Measurements from ENCODE around the gene PIK3IP1.

The PIK3IP1 gene

DNA sequence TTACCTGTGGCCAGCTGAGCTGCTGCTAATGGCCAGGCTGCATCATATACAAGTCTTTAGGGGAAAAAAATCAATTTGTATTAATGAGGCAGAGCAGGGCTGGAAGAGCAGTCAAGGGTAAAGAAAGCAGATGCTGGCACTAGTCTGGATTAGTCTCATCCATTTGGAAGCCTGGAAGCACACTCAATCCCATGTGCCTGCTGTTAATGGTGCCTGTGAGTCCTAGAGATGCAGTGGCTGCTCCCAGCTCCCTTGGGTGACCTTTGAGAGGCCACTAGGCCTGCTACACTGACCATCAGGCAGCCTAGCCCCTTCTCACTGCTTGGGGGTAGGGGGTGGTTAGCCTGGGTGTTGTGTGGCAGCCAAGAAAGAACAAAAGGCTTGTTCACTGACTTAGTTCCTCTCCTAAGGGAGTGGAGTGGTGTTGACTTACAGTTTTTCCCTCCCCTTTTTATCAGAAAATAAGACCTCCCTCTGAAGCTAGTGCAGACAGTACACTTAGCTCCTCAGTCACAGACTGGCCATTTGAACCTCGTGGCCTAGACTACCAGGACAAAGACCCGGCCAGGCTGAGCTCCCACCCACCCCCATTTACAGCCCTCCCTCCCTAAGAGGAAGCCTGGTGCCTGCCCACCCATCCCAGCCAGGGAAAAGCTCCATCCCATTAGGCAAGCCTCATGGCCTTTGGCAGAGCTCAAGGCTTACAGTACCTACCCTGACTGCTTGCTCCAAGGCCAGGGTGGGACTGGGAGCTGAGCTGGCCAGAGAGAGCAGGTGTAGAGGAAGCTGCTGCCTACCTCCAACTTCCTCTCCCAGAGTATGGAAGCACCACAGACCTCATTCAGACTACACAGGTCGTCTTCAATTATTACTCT is 7.8 kb downstream of the PIK3IP1 start:
- H2AFZ ChIP-seq (ENCODE audit: low read depth, low read length, severe bottlenecking): no peak overlapping the region
- no peak overlapping the region for H3K27ac ChIP-seq (ENCODE audit: low read depth, low read length)
- no peaks in the 10 kb centered on the region for H3K27me3 ChIP-seq (ENCODE audit: low read length)
- no peaks in the 10 kb centered on the region for H3K9me3 ChIP-seq (ENCODE audit: insufficient read depth, low read length)
- peaks cover 29% of the 10 kb centered on the region for H3F3A ChIP-seq (ENCODE audit: insufficient read depth)
- no peaks in the 10 kb centered on the region for H3K36me3 ChIP-seq (ENCODE audit: low read length)
- no peaks in the 10 kb centered on the region for H3K79me2 ChIP-seq (ENCODE audit: insufficient read depth, low read length)
- TF ChIP-seq EZH2phosphoT487 (conservative IDR thresholded peaks at IDR 0.05; ENCODE audit: low read length): no peak
- TF ChIP-seq, protein P1, sequence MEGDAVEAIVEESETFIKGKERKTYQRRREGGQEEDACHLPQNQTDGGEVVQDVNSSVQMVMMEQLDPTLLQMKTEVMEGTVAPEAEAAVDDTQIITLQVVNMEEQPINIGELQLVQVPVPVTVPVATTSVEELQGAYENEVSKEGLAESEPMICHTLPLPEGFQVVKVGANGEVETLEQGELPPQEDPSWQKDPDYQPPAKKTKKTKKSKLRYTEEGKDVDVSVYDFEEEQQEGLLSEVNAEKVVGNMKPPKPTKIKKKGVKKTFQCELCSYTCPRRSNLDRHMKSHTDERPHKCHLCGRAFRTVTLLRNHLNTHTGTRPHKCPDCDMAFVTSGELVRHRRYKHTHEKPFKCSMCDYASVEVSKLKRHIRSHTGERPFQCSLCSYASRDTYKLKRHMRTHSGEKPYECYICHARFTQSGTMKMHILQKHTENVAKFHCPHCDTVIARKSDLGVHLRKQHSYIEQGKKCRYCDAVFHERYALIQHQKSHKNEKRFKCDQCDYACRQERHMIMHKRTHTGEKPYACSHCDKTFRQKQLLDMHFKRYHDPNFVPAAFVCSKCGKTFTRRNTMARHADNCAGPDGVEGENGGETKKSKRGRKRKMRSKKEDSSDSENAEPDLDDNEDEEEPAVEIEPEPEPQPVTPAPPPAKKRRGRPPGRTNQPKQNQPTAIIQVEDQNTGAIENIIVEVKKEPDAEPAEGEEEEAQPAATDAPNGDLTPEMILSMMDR (IDR thresholded peaks at IDR 0.05; ENCODE audit: insufficient read depth, low read length, poor library complexity, severe bottlenecking): no peak
- no peaks in the 10 kb centered on the region for H4K20me1 ChIP-seq (ENCODE audit: low read depth, low read length)
- no peak overlapping the region for H3K4me2 ChIP-seq (ENCODE audit: low read depth, low read length, poor library complexity, severe bottlenecking)
- no peak overlapping the region for H3K4me3 ChIP-seq (ENCODE audit: insufficient read depth, low read length, poor library complexity, severe bottlenecking)
- H3K9me2 ChIP-seq (replicated peaks; ENCODE audit: insufficient read depth, low read length): no peaks in the 10 kb centered on the region
- H3K9ac ChIP-seq (ENCODE audit: low read length): no peak overlapping the region

DNA sequence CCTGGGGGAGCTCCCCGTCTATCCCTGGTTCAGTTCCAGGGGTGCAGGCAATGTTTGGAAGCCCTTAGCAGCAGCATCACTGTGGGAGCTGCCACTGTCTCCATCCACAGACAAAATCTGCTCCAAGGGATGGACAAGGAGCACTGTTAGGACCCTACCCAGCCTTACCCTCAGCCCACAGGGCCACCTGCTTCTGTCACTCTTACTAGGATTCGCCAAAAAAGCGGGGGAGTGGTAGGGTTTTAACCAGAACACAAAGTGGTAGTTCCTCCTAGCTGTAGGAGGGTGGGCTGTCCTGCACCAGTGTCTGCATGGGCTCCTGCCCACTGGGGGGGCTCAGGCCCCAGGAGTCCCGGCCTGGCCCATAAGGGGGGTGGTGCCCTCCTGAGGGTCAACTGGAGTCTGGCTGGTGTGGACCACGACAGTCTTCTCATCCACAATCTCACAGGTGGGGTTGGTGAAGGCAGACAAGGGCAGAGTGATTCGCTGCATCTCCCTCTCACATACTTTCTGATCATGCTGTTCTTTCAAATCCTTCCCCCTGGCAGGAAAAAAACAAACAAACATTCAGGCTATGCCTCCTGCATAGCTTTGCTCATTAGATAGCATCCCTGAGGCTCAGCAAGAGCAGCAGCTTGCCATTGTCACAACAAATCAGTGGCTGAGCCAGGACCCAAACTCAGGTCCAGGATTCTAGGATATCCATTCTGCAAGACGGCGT is 9.4 kb downstream of the PIK3IP1 start:
- Histone ChIP-seq H3K9ac (ENCODE audit: low read length) (no peak overlapping the region), H3K27ac (ENCODE audit: low read depth, low read length) (no peak overlapping the region), H3K4me2 (ENCODE audit: low read depth, low read length, poor library complexity, severe bottlenecking) (no peak overlapping the region), H4K20me1 (ENCODE audit: low read depth, low read length) (no peaks in the 10 kb centered on the region), H3K4me3 (ENCODE audit: insufficient read depth, low read length, poor library complexity, severe bottlenecking) (no peak overlapping the region), H3F3A (ENCODE audit: insufficient read depth) (peaks cover 15% of the 10 kb centered on the region), H2AFZ (ENCODE audit: low read depth, low read length, severe bottlenecking) (no peak overlapping the region), H3K27me3 (ENCODE audit: low read length) (no peaks in the 10 kb centered on the region), H3K79me2 (ENCODE audit: insufficient read depth, low read length) (no peaks in the 10 kb centered on the region), H3K36me3 (ENCODE audit: low read length) (no peaks in the 10 kb centered on the region), H3K9me2 (replicated peaks; ENCODE audit: insufficient read depth, low read length) (no peaks in the 10 kb centered on the region), H3K9me3 (ENCODE audit: insufficient read depth, low read length) (no peaks in the 10 kb centered on the region)
- TF ChIP-seq EZH2phosphoT487 (conservative IDR thresholded peaks at IDR 0.05; ENCODE audit: low read length): no peak
- TF ChIP-seq, protein P1 (IDR thresholded peaks at IDR 0.05; ENCODE audit: insufficient read depth, low read length, poor library complexity, severe bottlenecking): no peak

DNA sequence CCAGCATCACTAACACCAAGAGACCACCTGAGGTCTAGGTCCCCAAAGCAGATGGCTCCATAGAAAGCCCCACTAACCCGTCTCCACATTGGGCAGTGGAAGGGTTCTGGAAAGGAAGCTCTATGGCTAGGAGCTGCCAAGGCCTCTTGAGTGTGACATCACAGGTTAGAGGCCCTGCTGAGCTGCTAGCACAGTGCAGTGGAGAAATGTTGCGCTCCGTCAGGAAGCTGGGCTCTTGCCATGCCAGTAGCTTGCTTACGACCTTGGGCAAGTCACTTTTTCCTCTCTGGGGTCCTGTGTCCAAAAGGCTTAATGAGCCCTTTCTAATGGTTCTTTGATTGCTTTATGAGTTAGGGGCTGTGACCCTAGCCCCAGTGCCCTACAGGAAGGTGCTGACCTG is 10.6 kb downstream of the PIK3IP1 start:
- H3K36me3 ChIP-seq (ENCODE audit: low read length): no peaks in the 10 kb centered on the region
- H3K79me2 ChIP-seq (ENCODE audit: insufficient read depth, low read length): no peaks in the 10 kb centered on the region
- TF ChIP-seq, protein P1 (IDR thresholded peaks at IDR 0.05; ENCODE audit: insufficient read depth, low read length, poor library complexity, severe bottlenecking): no peak
- TF ChIP-seq EZH2phosphoT487 (conservative IDR thresholded peaks at IDR 0.05; ENCODE audit: low read length): no peak
- H4K20me1 ChIP-seq (ENCODE audit: low read depth, low read length): no peaks in the 10 kb centered on the region
- H3K4me2 ChIP-seq (ENCODE audit: low read depth, low read length, poor library complexity, severe bottlenecking): no peak overlapping the region
- H3F3A ChIP-seq (ENCODE audit: insufficient read depth): peaks cover 9% of the 10 kb centered on the region
- no peak overlapping the region for H3K4me3 ChIP-seq (ENCODE audit: insufficient read depth, low read length, poor library complexity, severe bottlenecking)
- no peaks in the 10 kb centered on the region for H3K9me2 ChIP-seq (replicated peaks; ENCODE audit: insufficient read depth, low read length)
- no peak overlapping the region for H2AFZ ChIP-seq (ENCODE audit: low read depth, low read length, severe bottlenecking)
- H3K27me3 ChIP-seq (ENCODE audit: low read length): no peaks in the 10 kb centered on the region
- H3K9me3 ChIP-seq (ENCODE audit: insufficient read depth, low read length): no peaks in the 10 kb centered on the region
- H3K9ac ChIP-seq (ENCODE audit: low read length): no peak overlapping the region
- H3K27ac ChIP-seq (ENCODE audit: low read depth, low read length): no peak overlapping the region

Data from SU-DHL-6 (cell line).